Forelimb muscle (tissue), 1 donor: ENCODE data around the gene HCRTR1. TPM values are rescaled to one million over a fixed set of nuclear protein-coding genes. Genes with fewer than 3 reads are reported as not detected.

Experiments used
- DNase-seq: peaks from one replicate; pipeline ENCODE4 v3.0.0-alpha.2; 2013; ENCODE audit warnings: low read depth
- polyA plus RNA-seq: library from polyadenylated mRNA; unstranded; fragments of 120-200 nt; gene quantifications from one replicate; pipeline ENCODE4 v1.2.1, GENCODE V29; 2013; ENCODE audit not compliant: insufficient read length

Gene HCRTR1
- 0.25 TPM for polyA plus RNA-seq

DNA sequence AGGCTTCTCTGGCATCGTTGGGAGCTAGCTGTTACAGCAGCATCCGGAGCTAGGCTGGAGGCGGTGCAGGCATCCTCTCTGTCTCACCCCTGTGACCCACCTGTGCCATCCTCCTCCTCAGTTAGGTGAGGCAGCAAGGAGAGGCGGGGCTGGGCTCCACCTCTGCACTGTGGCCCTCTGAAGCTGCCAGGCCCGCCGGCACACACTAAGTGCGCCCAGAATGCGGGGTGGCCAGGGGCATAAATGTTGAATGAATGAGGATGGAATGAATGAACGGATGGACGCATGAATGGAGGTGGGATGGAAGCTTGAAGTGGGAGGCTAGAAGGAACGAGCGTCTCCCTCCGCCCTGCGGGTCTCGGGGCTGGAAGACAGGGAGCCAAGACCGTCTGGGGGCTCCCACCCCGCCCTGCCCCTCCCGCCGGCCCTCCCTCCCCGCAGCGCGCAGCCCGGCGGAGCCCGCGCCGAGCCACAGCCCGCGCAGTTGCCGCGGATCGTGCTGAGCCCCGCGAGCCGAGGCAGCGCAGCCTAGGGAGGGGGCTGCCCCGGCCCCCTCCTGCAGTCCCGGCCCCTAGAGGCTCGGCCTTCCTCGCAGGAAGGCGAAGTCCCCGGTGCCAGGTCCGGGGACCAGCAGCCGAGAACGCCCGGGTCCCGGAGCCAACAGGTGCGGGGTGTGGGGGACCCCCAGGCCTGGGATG, at the start of gene HCRTR1:
Gene HCRTR1, plus strand, starts transcription at position 472 of the 698 bp plus-strand sequence. CDS start 1,504 bp downstream, outside the sequence.
- no peak for DNase-seq

DNA sequence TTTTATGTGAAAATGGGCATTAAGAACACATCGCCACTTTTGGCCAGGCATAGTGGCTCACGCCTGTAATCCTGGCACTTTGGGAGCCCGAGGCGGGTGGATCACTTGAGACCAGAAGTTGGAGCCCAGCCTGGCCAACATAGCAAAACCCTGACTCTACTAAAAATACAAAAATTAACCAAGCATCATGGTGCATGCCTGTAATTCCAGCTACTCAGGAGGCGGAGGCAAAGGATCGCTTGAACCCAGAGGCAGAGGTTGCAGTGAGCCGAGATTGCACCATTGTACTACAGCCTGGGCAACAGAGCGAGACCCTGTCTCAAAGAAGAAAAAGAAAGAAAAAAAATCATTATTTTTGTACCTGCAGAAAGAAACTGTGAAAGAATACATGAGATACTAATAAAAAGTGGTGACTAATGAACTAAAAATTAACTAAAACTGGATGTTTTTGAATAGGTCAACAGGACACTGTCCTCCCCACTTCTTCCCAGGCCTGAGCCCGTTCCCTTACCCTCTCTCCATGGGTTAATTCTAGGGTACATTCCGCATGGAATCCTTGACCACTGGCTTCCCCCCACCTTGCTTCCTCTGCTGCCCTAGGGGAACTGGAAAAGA, 49.4 kb upstream of the HCRTR1 start:
- DNase-seq = no peak

- DNase-seq = no peak
These were observed 48.4 kb upstream of the HCRTR1 start for GRCh38 chr1:31568895-31569595.

- no peak for DNase-seq
These were observed 47.8 kb upstream of the HCRTR1 start for GRCh38 chr1:31569596-31570173.

GRCh38 chr1:31570228-31570627, 47.3 kb upstream of the HCRTR1 start:
- DNase-seq = no peak

DNA sequence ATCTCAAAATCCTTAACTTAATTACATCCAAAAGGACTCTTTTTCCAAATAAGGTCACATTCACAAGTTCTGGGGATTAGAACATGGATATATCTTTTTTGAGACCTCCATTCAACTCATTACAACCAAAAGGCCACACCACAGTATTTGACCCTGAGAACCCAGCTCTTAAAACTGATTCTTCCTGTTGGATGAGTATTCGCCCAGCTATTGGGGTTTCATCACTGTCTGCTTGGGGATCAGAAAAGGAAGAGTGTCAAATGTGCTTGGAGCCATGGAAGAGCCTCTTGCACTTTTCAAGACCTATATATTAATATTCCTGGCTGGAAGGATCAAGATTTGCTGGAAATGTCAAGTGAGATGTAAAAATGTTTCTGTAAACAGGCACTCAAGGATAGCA, 46.6 kb upstream of the HCRTR1 start:
- no peak for DNase-seq

DNA sequence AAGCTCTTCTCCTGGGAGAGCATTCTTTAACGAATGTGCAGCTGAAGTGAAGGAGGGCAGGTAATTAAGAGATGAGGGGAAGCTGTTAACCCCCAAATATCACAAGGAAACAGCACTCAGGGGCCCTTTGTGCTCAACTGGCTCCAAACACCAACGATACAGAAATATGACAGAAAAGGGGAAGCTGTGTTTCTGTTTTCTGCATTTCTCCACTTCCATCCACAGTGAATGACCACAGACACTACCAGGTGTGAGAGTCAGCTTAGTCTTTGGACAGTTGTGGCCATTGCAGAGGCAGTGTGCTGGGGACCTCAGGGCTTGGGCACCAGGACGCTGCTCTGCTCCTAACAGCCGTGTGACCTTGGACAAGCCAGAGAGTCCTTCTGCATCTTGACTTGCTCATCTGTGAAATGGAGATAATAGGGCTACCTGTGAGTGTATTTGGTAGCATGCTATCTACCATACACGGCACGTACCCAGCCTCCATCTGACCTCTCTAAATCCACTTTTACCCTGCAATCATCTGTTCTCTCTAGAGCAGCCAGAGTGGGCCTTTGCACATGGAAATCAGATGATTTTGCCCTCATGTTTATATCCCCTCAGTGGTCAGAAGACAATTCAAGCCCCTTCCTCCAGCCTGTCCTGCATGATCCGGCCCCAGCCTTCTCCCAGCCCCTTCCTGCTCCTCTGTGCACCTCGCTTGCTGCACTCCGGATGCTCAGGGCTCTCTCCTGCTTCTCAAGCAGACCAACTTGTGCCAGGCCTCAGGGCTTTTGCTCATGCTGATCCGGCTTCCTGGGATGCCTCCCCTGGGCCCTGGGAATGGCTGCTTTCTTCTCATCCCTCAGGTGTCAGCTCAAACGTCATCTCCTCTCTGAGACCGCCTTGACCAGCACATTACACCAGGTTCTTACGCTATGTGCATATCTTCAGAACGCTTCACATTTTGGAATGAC, 45.9 kb upstream of the HCRTR1 start:
- no peak for DNase-seq

DNA sequence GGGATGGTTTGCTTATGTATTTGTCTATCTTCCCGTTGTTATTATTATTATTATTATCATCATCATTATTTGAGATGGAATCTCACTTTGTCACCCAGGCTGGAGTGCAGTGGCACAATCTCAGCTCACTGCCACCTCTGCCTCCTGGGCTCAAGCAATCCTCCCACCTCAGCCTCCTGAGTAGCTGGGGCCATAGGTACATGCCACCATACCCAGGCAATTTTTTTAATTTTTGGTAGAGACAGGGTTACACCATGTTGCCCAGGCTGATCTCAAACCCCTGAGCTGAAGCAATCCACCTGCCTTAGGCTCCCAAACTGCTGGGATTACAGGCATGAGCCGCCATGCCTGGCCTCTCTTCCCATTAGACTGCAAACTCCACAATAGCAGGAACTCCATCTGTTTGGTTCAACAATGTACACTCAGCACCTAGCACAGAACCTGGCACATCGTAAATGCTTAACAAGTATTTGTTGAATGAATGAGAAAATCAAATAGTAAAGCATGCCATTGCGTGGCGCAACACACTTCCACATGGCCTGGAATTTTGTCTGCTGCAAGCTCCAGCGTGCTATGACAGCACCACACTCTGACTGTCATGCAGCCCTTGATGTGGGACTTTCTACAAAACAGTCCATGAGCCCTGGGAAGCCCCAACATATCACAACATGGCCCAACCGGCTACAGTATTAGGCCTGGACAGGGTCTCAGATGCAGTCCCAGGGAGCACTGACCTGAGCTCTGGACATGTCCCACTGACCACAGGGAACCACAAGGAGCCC, 45.0 kb upstream of the HCRTR1 start:
- DNase-seq = no peak

DNA sequence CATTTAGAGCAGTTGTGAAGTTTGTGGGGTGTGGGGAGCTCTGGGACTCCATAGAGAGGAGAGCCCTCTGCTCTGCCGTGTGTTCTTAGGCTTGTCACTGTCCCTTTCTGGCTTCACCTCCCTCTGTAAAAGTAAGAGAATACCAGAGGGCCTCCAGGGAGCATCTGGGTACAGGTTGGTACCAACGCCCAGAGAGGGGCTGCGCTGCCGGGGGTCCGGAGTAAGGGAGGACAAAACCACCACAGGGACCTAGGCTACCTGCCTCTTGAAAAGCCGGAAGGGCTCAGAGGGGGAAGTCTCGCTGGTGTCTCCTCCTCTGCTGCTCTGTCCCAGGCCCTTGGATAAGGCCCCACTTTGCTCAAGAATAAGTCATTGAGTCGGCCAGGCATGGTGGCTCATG, 44.2 kb upstream of the HCRTR1 start:
- no peak for DNase-seq

DNA sequence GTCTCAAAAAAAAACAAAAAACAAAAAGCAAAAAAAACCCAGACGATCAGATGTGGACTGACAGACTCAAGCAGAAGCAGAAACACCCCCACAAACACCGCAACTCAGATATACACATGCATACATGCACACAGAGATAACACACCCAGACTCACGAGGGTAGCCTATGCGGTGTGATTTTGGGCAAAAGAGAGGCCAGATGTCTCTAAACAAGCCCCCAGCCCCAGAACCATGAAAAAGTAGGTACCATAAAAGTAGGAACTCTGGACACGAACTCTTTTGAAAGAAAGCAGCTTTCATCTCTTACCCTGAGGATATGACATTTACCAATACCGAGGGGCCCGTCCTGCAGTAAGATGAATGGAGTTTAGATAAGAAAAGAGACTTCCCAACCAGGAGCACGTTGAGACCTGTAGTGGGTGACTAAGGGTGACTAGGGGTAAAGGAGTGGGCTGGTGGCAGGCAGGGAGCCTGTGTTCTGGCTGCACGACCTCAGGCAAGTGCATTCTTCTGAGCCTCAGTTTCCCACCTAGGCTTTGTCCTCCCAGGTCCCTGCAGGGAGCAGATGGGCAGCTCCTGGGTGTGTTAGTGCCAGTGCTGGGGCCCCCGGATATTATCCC, 42.6 kb upstream of the HCRTR1 start:
- DNase-seq = no peak

DNA sequence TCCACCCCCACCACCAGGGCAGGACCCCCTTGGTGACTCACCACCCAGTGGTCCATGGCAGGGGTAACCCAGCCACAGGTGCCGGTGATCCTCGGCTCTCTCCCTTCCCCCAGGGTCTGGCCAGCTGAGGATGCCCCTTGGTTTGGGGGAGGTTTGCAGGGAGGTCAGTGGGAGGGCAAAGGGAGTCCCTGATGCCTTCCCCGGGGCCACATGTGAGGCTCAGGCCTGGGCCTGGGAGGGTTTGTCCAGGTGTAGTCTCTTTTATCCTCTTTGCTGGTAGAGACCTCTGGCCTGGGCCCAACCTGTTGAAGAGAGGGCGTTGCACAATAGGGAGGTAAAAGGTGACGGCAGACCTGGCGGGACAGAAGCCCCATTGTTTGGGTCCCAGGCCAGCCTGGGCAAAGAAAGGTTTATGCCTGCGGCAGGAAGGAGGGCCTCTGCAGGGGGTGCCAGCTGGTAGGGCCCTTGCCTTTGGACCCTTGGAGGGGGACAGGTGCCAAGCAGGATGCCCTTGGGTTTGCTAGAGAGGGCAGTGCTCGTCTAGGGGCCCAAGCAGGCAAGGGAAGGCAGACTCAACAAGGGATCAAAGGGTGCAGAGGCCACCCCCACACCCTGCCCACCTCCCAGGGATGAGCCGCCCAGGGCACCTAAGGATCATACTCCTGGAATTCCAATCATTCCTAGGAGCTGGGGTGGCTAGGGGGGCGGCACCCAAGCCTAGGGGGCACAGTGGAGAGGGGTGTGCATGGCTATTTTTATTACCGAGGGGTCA, 41.9 kb upstream of the HCRTR1 start:
- DNase-seq = no peak

DNA sequence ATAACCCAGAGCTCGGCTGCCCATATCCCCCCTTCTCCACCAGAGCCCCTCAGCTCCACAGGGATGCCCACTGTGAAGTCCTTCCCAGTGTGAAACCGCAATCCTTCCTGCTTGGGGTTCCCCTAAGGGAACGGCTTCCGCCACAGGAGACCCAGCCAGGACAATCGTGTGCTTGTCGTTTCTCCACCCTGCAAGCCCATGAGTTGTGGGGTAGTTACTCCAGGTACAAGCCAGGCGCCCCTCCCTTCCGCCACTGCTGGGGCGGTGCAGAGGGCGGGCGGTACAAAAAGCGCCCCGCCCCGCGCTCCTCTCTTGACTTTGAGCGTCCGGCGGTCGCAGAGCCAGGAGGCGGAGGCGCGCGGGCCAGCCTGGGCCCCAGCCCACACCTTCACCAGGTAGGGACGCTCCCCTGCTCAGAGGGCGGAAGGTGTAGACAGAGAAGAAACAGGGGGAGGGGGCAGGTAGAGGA, 41.3 kb upstream of the HCRTR1 start, which contains the start of gene TINAGL1:
Gene TINAGL1, plus strand, starts transcription at position 315 of the 469 bp plus-strand sequence. CDS start 634 bp downstream, outside the sequence.
- no peak for DNase-seq

DNA sequence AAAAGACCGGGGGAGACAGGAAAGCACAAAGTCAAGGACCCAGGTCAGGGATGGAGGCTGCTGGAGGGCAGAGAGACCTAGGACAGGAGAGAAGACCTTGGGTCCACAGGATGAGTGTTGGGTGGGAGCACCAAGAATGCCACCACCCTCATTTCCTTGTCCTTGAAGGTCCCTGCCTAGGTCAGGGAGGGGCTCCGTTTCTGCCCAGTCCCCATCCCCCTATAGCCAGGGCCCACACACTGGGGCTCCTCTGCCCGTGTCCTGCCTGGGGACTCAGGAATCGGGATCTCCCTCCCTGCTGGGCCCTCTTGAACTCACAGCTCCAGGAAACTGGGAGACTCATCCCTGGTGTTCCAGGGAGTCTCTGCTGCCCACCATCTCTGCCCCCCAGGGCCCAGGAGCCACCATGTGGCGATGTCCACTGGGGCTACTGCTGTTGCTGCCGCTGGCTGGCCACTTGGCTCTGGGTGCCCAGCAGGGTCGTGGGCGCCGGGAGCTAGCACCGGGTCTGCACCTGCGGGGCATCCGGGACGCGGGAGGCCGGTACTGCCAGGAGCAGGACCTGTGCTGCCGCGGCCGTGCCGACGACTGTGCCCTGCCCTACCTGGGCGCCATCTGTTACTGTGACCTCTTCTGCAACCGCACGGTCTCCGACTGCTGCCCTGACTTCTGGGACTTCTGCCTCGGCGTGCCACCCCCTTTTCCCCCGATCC, 40.6 kb upstream of the HCRTR1 start:
- no peak for DNase-seq

GRCh38 chr1:31577515-31578192, 39.8 kb upstream of the HCRTR1 start:
- DNase-seq = no peak

DNA sequence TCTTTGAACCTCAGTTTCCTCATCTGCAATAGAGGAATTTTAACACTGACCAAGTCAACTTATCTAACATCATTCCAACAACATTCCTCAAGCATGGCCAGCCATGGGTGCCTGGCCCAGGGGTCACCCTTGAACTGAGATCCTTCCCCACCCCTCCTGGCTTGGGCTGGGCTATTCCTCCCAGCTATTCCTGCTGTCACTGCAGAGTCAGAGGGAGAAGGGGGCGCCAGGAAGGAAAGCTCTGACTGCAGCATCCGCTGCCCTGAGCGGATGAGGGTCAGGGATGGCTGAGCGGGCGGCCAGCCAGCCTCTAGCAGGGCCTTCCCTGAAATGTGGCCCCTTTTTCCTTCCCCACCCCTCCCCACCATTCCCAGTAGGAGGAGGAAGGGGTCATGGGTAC, 38.1 kb upstream of the HCRTR1 start:
- DNase-seq = no peak

DNA sequence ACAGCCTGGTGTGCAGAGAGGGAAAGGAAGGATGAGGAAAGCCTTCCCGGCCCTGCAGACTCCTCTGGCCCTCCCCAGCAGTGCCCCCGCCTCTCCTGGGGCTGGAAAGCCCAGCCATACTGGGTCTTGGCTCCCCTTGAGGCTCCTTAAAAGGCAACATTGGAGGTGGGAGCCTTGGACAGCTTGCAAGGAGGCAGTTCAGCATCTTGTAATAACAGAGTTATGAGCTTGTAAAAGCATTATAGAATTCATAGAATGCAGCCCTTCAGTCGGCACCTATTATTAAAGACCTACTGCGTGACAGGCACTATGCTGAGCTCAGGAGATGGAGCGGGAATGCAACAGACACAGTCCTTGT, 37.0 kb upstream of the HCRTR1 start:
- DNase-seq = no peak

DNA sequence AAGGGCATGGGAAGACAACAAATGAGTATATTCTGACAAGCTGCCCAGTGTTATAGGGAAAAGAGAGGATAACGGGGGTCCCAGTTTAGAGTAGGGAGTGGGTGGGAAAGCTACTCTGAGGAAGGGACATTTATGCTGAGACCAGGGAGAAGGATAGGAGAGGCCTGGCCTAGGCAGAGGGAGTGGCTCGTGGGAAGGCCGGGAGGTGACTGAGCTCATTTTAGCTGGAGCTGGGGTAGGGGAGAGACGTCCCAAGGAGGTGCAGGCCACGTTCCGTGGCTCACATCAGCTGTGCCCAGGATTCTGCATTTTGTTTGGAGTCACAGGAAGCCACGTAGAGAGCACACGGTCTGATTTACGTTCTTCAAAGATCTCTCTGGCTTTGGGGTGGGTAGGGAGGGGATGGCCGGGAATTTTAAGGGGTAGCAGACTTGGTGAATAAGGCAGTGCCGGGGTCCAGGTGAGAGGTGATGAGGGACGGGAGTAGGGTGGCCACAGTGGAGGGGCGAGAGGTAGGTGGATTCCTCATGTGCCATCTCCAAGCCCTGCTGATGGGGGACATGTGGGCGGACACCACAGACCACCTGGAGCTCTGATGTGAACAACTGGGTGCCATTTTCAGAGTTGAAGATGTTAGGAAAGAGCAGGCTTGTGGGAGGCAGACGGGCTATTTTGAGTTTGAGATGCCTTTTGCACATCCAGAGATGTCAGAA, 36.4 kb upstream of the HCRTR1 start:
- DNase-seq = no peak
